ENCODE measurements around the gene APLP2.

DNA sequence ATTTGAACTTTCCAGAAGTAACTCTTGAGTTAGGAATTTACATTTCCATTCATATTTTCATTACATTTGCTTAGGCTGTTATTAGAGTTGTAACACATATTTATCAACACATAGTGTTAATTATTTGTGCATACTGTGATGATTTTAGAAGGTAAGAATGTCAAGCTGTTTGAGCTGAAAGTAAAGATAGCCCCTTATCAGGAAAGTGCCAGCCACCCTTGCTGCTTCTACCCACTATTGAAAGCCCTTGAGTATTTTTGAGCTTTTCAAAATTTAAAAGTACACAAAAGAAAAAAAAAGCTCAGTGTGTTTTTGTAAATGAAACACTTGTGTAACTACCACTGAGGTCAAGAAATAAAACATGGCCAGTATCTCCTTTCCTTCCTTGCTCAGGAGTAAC, 8.0 kb downstream of the APLP2 start:
- TF ChIP-seq TEAD4 (IDR thresholded peaks at IDR 0.05) (no peak), MAX (IDR thresholded peaks at IDR 0.05) (no peak), TAF1 (IDR thresholded peaks at IDR 0.05; ENCODE audit: low read depth) (no peak), ZBTB7A (IDR thresholded peaks at IDR 0.05; ENCODE audit: low read depth) (no peak)

All from Ishikawa (cell line).